Measurements from ENCODE around the gene FRZB. TPM values are rescaled to one million over a fixed set of nuclear protein-coding genes. Genes with fewer than 3 reads are reported as not detected.

FRZB gene
- total and polyA plus RNA-seq, 9 of the 15 experiments (the other 6 are each of a cell fraction or from before 2014, with no cell fraction given), result 0.01 to 0.05 (median 0.03) TPM; not detected in 6

- Histone ChIP-seq H3K9ac (ENCODE audit: insufficient read depth in 1 of 2, low read depth in 2 of 2, low read length in 2 of 2) (no peak overlapping the region), H2AFZ (ENCODE audit: low read depth, low read length) (no peak overlapping the region), H3K27me3 (ENCODE audit: control insufficient read depth in 2 of 2, insufficient read depth in 2 of 2, low read length in 2 of 2) (no peaks in the 10 kb centered on the region; a peak in 1 of 5 replicates), H3K4me3 (no peak overlapping the region), H3K27ac (ENCODE audit: extremely low read depth, low read depth, low read length) (no peak overlapping the region), H3K9me3 (replicated peaks; ENCODE audit: control insufficient read depth, insufficient read depth, low read depth, low read length) (no peaks in the 10 kb centered on the region), H3K9me1 (ENCODE audit: control insufficient read depth, insufficient read depth, low read length) (no peaks in the 10 kb centered on the region), H3K4me1 (replicated peaks in 1 of 2; ENCODE audit: control insufficient read depth in 2 of 2, insufficient read depth in 2 of 2, low read length in 2 of 2) (no peaks in the 10 kb centered on the region), H3K36me3 (ENCODE audit: control insufficient read depth, insufficient read depth, low read length) (no peaks in the 10 kb centered on the region), H3K79me2 (ENCODE audit: control insufficient read depth, insufficient read depth, low read length) (no peaks in the 10 kb centered on the region), H4K20me1 (replicated peaks; ENCODE audit: control insufficient read depth, insufficient read depth, low read length) (no peaks in the 10 kb centered on the region), H3K4me2 (ENCODE audit: insufficient read depth, low read length) (no peak overlapping the region)
- DNase-seq (ENCODE audit: extremely low read depth in 1 of 4, low spot score in 3 of 4) (no peak), ATAC-seq (no peak), FAIRE-seq (no peak)
- no TSS peak for BruUV-seq (replicated peaks)
- POLR2A ChIA-PET, result no interaction called here
- 2% methylated on average over 2 of the region's 2 CpGs for WGBS (ENCODE audit: insufficient coverage, low coverage, missing lambda C conversion rate)
- CTCF ChIA-PET (ENCODE audit: low intra/inter-chr PET ratio), result no interaction called here
- in situ Hi-C loops (cut with MboI), result no loop called here
- intact Hi-C loops (cut with micrococcal nuclease), result no loop called here
- TF ChIP-seq ZNF766 (CRISPR knock-in tag; conservative IDR thresholded peaks at IDR 0.05) (no peak), ZNF589 (CRISPR knock-in tag; IDR thresholded peaks at IDR 0.05; ENCODE audit: low read depth) (no peak), HBP1 (CRISPR knock-in tag; IDR thresholded peaks at IDR 0.05) (no peak)
- TF ChIP-seq, protein P1, sequence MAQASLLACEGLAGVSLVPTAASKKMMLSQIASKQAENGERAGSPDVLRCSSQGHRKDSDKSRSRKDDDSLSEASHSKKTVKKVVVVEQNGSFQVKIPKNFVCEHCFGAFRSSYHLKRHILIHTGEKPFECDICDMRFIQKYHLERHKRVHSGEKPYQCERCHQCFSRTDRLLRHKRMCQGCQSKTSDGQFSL (CRISPR knock-in tag; IDR thresholded peaks at IDR 0.05), result no peak
- TF ChIP-seq, protein P1 (tag; IDR thresholded peaks at IDR 0.05), result no peak
- TF ChIP-seq, protein P2, sequence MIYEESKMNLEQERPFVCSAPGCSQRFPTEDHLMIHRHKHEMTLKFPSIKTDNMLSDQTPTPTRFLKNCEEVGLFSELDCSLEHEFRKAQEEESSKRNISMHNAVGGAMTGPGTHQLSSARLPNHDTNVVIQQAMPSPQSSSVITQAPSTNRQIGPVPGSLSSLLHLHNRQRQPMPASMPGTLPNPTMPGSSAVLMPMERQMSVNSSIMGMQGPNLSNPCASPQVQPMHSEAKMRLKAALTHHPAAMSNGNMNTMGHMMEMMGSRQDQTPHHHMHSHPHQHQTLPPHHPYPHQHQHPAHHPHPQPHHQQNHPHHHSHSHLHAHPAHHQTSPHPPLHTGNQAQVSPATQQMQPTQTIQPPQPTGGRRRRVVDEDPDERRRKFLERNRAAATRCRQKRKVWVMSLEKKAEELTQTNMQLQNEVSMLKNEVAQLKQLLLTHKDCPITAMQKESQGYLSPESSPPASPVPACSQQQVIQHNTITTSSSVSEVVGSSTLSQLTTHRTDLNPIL (CRISPR knock-in tag; IDR thresholded peaks at IDR 0.05), result no peak
- TF ChIP-seq, protein P3, sequence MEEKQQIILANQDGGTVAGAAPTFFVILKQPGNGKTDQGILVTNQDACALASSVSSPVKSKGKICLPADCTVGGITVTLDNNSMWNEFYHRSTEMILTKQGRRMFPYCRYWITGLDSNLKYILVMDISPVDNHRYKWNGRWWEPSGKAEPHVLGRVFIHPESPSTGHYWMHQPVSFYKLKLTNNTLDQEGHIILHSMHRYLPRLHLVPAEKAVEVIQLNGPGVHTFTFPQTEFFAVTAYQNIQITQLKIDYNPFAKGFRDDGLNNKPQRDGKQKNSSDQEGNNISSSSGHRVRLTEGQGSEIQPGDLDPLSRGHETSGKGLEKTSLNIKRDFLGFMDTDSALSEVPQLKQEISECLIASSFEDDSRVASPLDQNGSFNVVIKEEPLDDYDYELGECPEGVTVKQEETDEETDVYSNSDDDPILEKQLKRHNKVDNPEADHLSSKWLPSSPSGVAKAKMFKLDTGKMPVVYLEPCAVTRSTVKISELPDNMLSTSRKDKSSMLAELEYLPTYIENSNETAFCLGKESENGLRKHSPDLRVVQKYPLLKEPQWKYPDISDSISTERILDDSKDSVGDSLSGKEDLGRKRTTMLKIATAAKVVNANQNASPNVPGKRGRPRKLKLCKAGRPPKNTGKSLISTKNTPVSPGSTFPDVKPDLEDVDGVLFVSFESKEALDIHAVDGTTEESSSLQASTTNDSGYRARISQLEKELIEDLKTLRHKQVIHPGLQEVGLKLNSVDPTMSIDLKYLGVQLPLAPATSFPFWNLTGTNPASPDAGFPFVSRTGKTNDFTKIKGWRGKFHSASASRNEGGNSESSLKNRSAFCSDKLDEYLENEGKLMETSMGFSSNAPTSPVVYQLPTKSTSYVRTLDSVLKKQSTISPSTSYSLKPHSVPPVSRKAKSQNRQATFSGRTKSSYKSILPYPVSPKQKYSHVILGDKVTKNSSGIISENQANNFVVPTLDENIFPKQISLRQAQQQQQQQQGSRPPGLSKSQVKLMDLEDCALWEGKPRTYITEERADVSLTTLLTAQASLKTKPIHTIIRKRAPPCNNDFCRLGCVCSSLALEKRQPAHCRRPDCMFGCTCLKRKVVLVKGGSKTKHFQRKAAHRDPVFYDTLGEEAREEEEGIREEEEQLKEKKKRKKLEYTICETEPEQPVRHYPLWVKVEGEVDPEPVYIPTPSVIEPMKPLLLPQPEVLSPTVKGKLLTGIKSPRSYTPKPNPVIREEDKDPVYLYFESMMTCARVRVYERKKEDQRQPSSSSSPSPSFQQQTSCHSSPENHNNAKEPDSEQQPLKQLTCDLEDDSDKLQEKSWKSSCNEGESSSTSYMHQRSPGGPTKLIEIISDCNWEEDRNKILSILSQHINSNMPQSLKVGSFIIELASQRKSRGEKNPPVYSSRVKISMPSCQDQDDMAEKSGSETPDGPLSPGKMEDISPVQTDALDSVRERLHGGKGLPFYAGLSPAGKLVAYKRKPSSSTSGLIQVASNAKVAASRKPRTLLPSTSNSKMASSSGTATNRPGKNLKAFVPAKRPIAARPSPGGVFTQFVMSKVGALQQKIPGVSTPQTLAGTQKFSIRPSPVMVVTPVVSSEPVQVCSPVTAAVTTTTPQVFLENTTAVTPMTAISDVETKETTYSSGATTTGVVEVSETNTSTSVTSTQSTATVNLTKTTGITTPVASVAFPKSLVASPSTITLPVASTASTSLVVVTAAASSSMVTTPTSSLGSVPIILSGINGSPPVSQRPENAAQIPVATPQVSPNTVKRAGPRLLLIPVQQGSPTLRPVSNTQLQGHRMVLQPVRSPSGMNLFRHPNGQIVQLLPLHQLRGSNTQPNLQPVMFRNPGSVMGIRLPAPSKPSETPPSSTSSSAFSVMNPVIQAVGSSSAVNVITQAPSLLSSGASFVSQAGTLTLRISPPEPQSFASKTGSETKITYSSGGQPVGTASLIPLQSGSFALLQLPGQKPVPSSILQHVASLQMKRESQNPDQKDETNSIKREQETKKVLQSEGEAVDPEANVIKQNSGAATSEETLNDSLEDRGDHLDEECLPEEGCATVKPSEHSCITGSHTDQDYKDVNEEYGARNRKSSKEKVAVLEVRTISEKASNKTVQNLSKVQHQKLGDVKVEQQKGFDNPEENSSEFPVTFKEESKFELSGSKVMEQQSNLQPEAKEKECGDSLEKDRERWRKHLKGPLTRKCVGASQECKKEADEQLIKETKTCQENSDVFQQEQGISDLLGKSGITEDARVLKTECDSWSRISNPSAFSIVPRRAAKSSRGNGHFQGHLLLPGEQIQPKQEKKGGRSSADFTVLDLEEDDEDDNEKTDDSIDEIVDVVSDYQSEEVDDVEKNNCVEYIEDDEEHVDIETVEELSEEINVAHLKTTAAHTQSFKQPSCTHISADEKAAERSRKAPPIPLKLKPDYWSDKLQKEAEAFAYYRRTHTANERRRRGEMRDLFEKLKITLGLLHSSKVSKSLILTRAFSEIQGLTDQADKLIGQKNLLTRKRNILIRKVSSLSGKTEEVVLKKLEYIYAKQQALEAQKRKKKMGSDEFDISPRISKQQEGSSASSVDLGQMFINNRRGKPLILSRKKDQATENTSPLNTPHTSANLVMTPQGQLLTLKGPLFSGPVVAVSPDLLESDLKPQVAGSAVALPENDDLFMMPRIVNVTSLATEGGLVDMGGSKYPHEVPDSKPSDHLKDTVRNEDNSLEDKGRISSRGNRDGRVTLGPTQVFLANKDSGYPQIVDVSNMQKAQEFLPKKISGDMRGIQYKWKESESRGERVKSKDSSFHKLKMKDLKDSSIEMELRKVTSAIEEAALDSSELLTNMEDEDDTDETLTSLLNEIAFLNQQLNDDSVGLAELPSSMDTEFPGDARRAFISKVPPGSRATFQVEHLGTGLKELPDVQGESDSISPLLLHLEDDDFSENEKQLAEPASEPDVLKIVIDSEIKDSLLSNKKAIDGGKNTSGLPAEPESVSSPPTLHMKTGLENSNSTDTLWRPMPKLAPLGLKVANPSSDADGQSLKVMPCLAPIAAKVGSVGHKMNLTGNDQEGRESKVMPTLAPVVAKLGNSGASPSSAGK (IDR thresholded peaks at IDR 0.05), result no peak
Observed at GRCh38 chr2:182855376-182855775, 11.1 kb downstream of the FRZB start.

Data from K562 (cell line).